ENCODE results near the gene UCN3.

Gene UCN3

GRCh38 chr10:5343561-5343960 lies 21.2 kb upstream of the UCN3 start:
- H3K36me3 ChIP-seq: no peaks in the 10 kb centered on the region
- no peaks in the 10 kb centered on the region for H3K27me3 ChIP-seq
- H3K4me1 ChIP-seq (ENCODE audit: control insufficient read depth in 1 of 2, insufficient read depth in 1 of 2, low read depth in 1 of 2, low read length in 1 of 2): no peaks in the 10 kb centered on the region
- no peaks in the 10 kb centered on the region for H3K9me3 ChIP-seq
- TF ChIP-seq CTCF (IDR thresholded peaks at IDR 0.05): no peak
- H3K4me3 ChIP-seq (ENCODE audit: low read depth in 1 of 2, low read length in 1 of 2): no peak overlapping the region
- H3K27ac ChIP-seq: no peak overlapping the region

- no peaks in the 10 kb centered on the region for H3K9me3 ChIP-seq
- no peaks in the 10 kb centered on the region for H3K27me3 ChIP-seq
- H3K36me3 ChIP-seq: no peaks in the 10 kb centered on the region
- TF ChIP-seq CTCF (IDR thresholded peaks at IDR 0.05): no peak
- no peak overlapping the region for H3K4me3 ChIP-seq (ENCODE audit: low read depth in 1 of 2, low read length in 1 of 2)
- no peaks in the 10 kb centered on the region for H3K4me1 ChIP-seq (ENCODE audit: control insufficient read depth in 1 of 2, insufficient read depth in 1 of 2, low read depth in 1 of 2, low read length in 1 of 2)
- no peak overlapping the region for H3K27ac ChIP-seq
Observed at GRCh38 chr10:5343979-5344378, 20.8 kb upstream of the UCN3 start.

- Histone ChIP-seq H3K36me3 (no peaks in the 10 kb centered on the region), H3K27me3 (no peaks in the 10 kb centered on the region), H3K27ac (no peak overlapping the region), H3K4me1 (ENCODE audit: control insufficient read depth in 1 of 2, insufficient read depth in 1 of 2, low read depth in 1 of 2, low read length in 1 of 2) (no peaks in the 10 kb centered on the region), H3K4me3 (ENCODE audit: low read depth in 1 of 2, low read length in 1 of 2) (no peak overlapping the region), H3K9me3 (no peaks in the 10 kb centered on the region)
- TF ChIP-seq CTCF (IDR thresholded peaks at IDR 0.05): no peak
Observed at GRCh38 chr10:5344746-5345145, 20.0 kb upstream of the UCN3 start.

- no peak overlapping the region for H3K27ac ChIP-seq
- no peak for TF ChIP-seq CTCF (IDR thresholded peaks at IDR 0.05)
- no peaks in the 10 kb centered on the region for H3K4me1 ChIP-seq (ENCODE audit: control insufficient read depth in 1 of 2, insufficient read depth in 1 of 2, low read depth in 1 of 2, low read length in 1 of 2)
- H3K4me3 ChIP-seq (ENCODE audit: low read depth in 1 of 2, low read length in 1 of 2): no peak overlapping the region
- H3K27me3 ChIP-seq: no peaks in the 10 kb centered on the region
- H3K9me3 ChIP-seq: no peaks in the 10 kb centered on the region
- H3K36me3 ChIP-seq: no peaks in the 10 kb centered on the region
Observed at GRCh38 chr10:5346881-5347280, 17.9 kb upstream of the UCN3 start.

- Histone ChIP-seq H3K4me3 (ENCODE audit: low read depth in 1 of 2, low read length in 1 of 2) (no peak overlapping the region), H3K27ac (no peak overlapping the region), H3K4me1 (ENCODE audit: control insufficient read depth in 1 of 2, insufficient read depth in 1 of 2, low read depth in 1 of 2, low read length in 1 of 2) (no peaks in the 10 kb centered on the region), H3K9me3 (no peaks in the 10 kb centered on the region), H3K36me3 (no peaks in the 10 kb centered on the region), H3K27me3 (no peaks in the 10 kb centered on the region)
- no peak for TF ChIP-seq CTCF (IDR thresholded peaks at IDR 0.05)
Observed at GRCh38 chr10:5349362-5349761, 15.4 kb upstream of the UCN3 start.

GRCh38 chr10:5354068-5354467 lies 10.7 kb upstream of the UCN3 start:
- Histone ChIP-seq H3K4me1 (ENCODE audit: control insufficient read depth in 1 of 2, insufficient read depth in 1 of 2, low read depth in 1 of 2, low read length in 1 of 2) (no peaks in the 10 kb centered on the region), H3K27ac (no peak overlapping the region), H3K36me3 (no peaks in the 10 kb centered on the region), H3K9me3 (no peaks in the 10 kb centered on the region), H3K4me3 (ENCODE audit: low read depth in 1 of 2, low read length in 1 of 2) (no peak overlapping the region), H3K27me3 (no peaks in the 10 kb centered on the region)
- TF ChIP-seq CTCF (IDR thresholded peaks at IDR 0.05): no peak
